H1 (cell line): Measurements from ENCODE around the gene PTPRC. TPM values are rescaled to one million over a fixed set of nuclear protein-coding genes. Genes with fewer than 3 reads are reported as not detected.

Experiments
- BCL11A ChIP-seq, 2 experiments: IDR thresholded peaks; one replicate each; pipeline ENCODE4 v1.6.1; 2011; ENCODE audit warnings: low read depth in 2 of 2, low read length in 2 of 2, mild to moderate bottlenecking in 2 of 2
- CHD1 ChIP-seq: IDR thresholded peaks from 2 replicates; pipeline ENCODE4 v1.6.1; 2012; ENCODE audit warnings: low read depth, low read length, improper control_type of control experiment
- KDM5A ChIP-seq: fragments of 200-600 bp; IDR thresholded peaks from 2 replicates; pipeline ENCODE4 v1.7.1; 2012; ENCODE audit warnings: mild to moderate bottlenecking, low read length, inconsistent platforms, mixed read lengths
- NANOG ChIP-seq: IDR thresholded peaks from 2 replicates; pipeline ENCODE4 v1.6.1; 2011; ENCODE audit warnings: low read length, low read depth, mild to moderate bottlenecking, inconsistent platforms; ENCODE audit not compliant: insufficient read depth, poor library complexity, severe bottlenecking
- RFX5 ChIP-seq: IDR thresholded peaks from 2 replicates; pipeline ENCODE4 v1.6.1; 2011; ENCODE audit warnings: low read depth, low read length, improper control_type of control experiment, borderline replicate concordance
- SIX5 ChIP-seq: IDR thresholded peaks from 2 replicates; pipeline ENCODE4 v1.6.1; 2011; ENCODE audit warnings: mild to moderate bottlenecking, low read depth, low read length
- SP1 ChIP-seq: IDR thresholded peaks from 2 replicates; pipeline ENCODE4 v1.6.1; 2011; ENCODE audit warnings: low read depth, low read length
- SP4 ChIP-seq: IDR thresholded peaks from 2 replicates; pipeline ENCODE4 v1.6.1; 2012; ENCODE audit warnings: low read length, inconsistent platforms
- TCF12 ChIP-seq: IDR thresholded peaks from 2 replicates; pipeline ENCODE4 v1.6.1; 2011; ENCODE audit warnings: low read depth, mild to moderate bottlenecking, low read length
- polyA plus RNA-seq, 7 experiments: library from polyadenylated mRNA; depleted of rRNA in 3 of 7; stranded (reverse) in 5 of 7; unstranded in 2 of 7; fragments of >200 nt in 5 of 7; fragments of 200-250 nt in 2 of 7; gene quantifications; 1 replicate in 5 of 7; 2 replicates in 1 of 7; 4 replicates in 1 of 7; pipeline versions ENCODE4 v1.2.1 to v1.2.3, GENCODE V29; 2011 to 2013; ENCODE audit warnings: missing spikeins in 2 of 7, mixed read lengths in 2 of 7
- total RNA-seq: library from RNA; stranded (reverse); fragmentation: NEBNext Ultra II Directional; extraction: Animal tissue kit (Norgen Biotek cat#: 25700); gene quantifications from 2 replicates; pipeline ENCODE4 v1.2.1, GENCODE V29; 2021
- TF ChIP-seq, protein P1 (sequence below): fragments of 300-600 bp; sonication (generic); IDR thresholded peaks from 2 replicates; pipeline ENCODE4 v1.7.1; 2012; ENCODE audit warnings: low read length, moderate library complexity, mild to moderate bottlenecking, inconsistent platforms; ENCODE audit not compliant: insufficient replicate concordance
- TF ChIP-seq, protein P2 (sequence below): IDR thresholded peaks from 2 replicates; pipeline ENCODE4 v1.6.1; 2011; ENCODE audit warnings: low read depth, mild to moderate bottlenecking, low read length; ENCODE audit not compliant: insufficient read depth
- TF ChIP-seq, protein P3 (sequence below): IDR thresholded peaks from 2 replicates; pipeline ENCODE4 v1.6.1; 2012; ENCODE audit warnings: inconsistent platforms

The PTPRC gene
- total and polyA plus RNA-seq, 2 of the 8 experiments (the other 6 are each of a cell fraction or from before 2014, with no cell fraction given) = 0.05 TPM; not detected in 1

DNA sequence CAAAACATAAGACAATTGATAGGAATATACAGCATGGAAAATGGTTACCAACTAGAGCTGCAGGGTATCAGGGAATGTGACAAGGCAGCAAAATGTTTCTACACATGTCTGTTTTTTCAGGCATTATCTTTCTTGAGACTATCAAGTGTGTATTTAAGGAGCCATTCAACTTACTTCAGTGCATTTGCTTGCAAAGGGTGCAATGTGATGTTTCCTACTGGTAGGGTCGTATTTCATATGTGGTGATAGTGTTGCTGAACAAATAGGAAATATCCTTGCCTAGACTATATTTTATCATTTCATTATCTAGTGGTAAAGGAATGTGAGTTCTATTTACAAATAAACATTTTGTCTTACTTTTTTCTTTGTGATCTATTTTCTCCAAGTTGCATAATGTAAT is 42.4 kb downstream of the PTPRC start (continued):
- TF ChIP-seq, protein P1, sequence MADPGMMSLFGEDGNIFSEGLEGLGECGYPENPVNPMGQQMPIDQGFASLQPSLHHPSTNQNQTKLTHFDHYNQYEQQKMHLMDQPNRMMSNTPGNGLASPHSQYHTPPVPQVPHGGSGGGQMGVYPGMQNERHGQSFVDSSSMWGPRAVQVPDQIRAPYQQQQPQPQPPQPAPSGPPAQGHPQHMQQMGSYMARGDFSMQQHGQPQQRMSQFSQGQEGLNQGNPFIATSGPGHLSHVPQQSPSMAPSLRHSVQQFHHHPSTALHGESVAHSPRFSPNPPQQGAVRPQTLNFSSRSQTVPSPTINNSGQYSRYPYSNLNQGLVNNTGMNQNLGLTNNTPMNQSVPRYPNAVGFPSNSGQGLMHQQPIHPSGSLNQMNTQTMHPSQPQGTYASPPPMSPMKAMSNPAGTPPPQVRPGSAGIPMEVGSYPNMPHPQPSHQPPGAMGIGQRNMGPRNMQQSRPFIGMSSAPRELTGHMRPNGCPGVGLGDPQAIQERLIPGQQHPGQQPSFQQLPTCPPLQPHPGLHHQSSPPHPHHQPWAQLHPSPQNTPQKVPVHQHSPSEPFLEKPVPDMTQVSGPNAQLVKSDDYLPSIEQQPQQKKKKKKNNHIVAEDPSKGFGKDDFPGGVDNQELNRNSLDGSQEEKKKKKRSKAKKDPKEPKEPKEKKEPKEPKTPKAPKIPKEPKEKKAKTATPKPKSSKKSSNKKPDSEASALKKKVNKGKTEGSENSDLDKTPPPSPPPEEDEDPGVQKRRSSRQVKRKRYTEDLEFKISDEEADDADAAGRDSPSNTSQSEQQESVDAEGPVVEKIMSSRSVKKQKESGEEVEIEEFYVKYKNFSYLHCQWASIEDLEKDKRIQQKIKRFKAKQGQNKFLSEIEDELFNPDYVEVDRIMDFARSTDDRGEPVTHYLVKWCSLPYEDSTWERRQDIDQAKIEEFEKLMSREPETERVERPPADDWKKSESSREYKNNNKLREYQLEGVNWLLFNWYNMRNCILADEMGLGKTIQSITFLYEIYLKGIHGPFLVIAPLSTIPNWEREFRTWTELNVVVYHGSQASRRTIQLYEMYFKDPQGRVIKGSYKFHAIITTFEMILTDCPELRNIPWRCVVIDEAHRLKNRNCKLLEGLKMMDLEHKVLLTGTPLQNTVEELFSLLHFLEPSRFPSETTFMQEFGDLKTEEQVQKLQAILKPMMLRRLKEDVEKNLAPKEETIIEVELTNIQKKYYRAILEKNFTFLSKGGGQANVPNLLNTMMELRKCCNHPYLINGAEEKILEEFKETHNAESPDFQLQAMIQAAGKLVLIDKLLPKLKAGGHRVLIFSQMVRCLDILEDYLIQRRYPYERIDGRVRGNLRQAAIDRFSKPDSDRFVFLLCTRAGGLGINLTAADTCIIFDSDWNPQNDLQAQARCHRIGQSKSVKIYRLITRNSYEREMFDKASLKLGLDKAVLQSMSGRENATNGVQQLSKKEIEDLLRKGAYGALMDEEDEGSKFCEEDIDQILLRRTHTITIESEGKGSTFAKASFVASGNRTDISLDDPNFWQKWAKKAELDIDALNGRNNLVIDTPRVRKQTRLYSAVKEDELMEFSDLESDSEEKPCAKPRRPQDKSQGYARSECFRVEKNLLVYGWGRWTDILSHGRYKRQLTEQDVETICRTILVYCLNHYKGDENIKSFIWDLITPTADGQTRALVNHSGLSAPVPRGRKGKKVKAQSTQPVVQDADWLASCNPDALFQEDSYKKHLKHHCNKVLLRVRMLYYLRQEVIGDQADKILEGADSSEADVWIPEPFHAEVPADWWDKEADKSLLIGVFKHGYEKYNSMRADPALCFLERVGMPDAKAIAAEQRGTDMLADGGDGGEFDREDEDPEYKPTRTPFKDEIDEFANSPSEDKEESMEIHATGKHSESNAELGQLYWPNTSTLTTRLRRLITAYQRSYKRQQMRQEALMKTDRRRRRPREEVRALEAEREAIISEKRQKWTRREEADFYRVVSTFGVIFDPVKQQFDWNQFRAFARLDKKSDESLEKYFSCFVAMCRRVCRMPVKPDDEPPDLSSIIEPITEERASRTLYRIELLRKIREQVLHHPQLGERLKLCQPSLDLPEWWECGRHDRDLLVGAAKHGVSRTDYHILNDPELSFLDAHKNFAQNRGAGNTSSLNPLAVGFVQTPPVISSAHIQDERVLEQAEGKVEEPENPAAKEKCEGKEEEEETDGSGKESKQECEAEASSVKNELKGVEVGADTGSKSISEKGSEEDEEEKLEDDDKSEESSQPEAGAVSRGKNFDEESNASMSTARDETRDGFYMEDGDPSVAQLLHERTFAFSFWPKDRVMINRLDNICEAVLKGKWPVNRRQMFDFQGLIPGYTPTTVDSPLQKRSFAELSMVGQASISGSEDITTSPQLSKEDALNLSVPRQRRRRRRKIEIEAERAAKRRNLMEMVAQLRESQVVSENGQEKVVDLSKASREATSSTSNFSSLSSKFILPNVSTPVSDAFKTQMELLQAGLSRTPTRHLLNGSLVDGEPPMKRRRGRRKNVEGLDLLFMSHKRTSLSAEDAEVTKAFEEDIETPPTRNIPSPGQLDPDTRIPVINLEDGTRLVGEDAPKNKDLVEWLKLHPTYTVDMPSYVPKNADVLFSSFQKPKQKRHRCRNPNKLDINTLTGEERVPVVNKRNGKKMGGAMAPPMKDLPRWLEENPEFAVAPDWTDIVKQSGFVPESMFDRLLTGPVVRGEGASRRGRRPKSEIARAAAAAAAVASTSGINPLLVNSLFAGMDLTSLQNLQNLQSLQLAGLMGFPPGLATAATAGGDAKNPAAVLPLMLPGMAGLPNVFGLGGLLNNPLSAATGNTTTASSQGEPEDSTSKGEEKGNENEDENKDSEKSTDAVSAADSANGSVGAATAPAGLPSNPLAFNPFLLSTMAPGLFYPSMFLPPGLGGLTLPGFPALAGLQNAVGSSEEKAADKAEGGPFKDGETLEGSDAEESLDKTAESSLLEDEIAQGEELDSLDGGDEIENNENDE = no peak
- no peak for TF ChIP-seq BCL11A (IDR thresholded peaks at IDR 0.05; ENCODE audit: low read depth in 2 of 2, low read length in 2 of 2)
- no peak for TF ChIP-seq NANOG
- TF ChIP-seq CHD1 = no peak
- no peak for TF ChIP-seq SIX5
- TF ChIP-seq SP1 = no peak
- no peak for TF ChIP-seq RFX5
- TF ChIP-seq SP4 = no peak
- TF ChIP-seq, protein P2, sequence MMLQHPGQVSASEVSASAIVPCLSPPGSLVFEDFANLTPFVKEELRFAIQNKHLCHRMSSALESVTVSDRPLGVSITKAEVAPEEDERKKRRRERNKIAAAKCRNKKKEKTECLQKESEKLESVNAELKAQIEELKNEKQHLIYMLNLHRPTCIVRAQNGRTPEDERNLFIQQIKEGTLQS = no peak
- no peak for TF ChIP-seq TCF12
- TF ChIP-seq, protein P3, sequence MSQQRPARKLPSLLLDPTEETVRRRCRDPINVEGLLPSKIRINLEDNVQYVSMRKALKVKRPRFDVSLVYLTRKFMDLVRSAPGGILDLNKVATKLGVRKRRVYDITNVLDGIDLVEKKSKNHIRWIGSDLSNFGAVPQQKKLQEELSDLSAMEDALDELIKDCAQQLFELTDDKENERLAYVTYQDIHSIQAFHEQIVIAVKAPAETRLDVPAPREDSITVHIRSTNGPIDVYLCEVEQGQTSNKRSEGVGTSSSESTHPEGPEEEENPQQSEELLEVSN = no peak
- TF ChIP-seq KDM5A = no peak
